Activated CD4-positive, alpha-beta memory T cell treated with anti-CD3 and anti-CD28 coated beads for 36 hours (primary cell): ENCODE results near the gene UBE2G1. TPM values are rescaled to one million over a fixed set of nuclear protein-coding genes. Genes with fewer than 3 reads are reported as not detected.
"Not testable (repeated sequence)": the region's sequence is repeated elsewhere in the genome, so short reads cannot be mapped to it uniquely, and the experiment has no call there.

Source experiments
- CTCF ChIA-PET: fragments of 350-600 bp; sonication (Branson Sonifier 250); formaldehyde crosslinking; loops from one replicate; lab custom pipeline; 2021; ENCODE audit warnings: antibody characterized with exemption, inconsistent platforms; lab: Charles Lee
- POLR2A ChIA-PET: fragments of 350-600 bp; sonication (Branson Sonifier 250); formaldehyde crosslinking; loops from one replicate; lab custom pipeline; 2021; ENCODE audit warnings: antibody characterized with exemption; lab: Charles Lee
- DNase-seq: peaks from one replicate; pipeline ENCODE4 v3.0.0-alpha.2; 2020
- H3K27ac Mint-ChIP-seq: one replicate; pipeline ENCODE4 v1.8.0; 2021; ENCODE audit warnings: mixed read lengths
- H3K27me3 Mint-ChIP-seq: one replicate; pipeline ENCODE4 v1.8.0; 2021; ENCODE audit warnings: mixed read lengths
- H3K36me3 Mint-ChIP-seq: one replicate; pipeline ENCODE4 v1.8.0; 2021; ENCODE audit warnings: mixed read lengths
- H3K4me1 Mint-ChIP-seq: one replicate; pipeline ENCODE4 v1.8.0; 2021; ENCODE audit warnings: low read depth, mixed read lengths
- H3K4me3 Mint-ChIP-seq: one replicate; pipeline ENCODE4 v1.8.0; 2021; ENCODE audit warnings: mild to moderate bottlenecking, mixed read lengths
- H3K9me3 Mint-ChIP-seq: one replicate; pipeline ENCODE4 v1.8.0; 2021; ENCODE audit warnings: mixed read lengths
- intact Hi-C: fragments of 100-400 bp; cut with micrococcal nuclease; formaldehyde crosslinking; loops from one replicate; pipeline ENCODE4 v1.15.1; 2023
- total RNA-seq, 2 experiments: library from RNA; stranded (reverse); gene quantifications; one replicate each; pipeline ENCODE4 v1.2.3, GENCODE V29; 2021

Gene UBE2G1
- total RNA-seq, 2 experiments from 2014 or later, result 54.4 to 57.6 TPM

DNA sequence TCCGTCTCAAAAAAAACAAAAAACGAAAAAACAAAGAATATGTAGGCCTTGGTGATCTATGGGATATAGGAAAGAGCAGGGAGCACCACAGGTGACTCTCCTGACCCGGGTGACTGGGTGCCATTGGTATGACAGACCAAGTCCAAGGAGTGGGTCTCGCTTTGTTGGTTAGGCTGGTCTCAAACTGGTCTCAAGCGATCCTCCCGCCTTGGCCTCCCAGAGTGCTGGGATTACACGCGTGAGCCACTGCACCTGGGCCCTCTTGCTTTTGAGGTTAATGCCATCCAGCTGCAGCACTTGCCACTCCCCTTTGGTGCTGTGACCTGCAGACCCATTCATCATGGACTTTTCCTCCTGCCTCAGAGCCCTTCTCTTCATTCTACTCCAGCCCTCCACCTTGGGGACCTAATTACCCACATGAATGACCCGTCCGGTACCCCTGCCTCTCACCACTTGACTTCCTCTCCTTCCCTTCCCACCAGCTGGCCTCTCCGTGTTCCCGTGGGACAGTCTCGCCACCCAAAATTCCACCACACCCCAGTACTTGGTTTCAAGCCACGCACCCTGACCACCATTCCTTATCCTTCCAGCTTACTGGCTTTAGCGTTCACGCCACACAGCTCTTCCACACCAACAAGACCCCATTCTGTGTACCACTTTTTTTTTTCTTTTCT lies 3.2 kb upstream of the UBE2G1 start:
- no peak overlapping the region for H3K27ac Mint-ChIP-seq
- no peaks in the 10 kb centered on the region for H3K9me3 Mint-ChIP-seq
- H3K36me3 Mint-ChIP-seq, result peaks cover 3% of the 10 kb centered on the region
- no peak for DNase-seq
- H3K27me3 Mint-ChIP-seq, result no peaks in the 10 kb centered on the region
- POLR2A ChIA-PET, result interaction anchor here (0.7 kb wide), 1 partner anchor 117 kb away, joined by 4 read pairs; no protein-coding TSS in a partner anchor
- peaks cover 22% of the 10 kb centered on the region for H3K4me1 Mint-ChIP-seq
- no peak overlapping the region for H3K4me3 Mint-ChIP-seq
- intact Hi-C loops, result loop anchor here (5.0 kb wide), 1 partner anchor 363 kb away; the partner anchor contains the start of gene MED11
- CTCF ChIA-PET, result interaction anchor here (0.7 kb wide), 1 partner anchor 42 kb away, joined by 3 read pairs; no protein-coding TSS in a partner anchor

DNA sequence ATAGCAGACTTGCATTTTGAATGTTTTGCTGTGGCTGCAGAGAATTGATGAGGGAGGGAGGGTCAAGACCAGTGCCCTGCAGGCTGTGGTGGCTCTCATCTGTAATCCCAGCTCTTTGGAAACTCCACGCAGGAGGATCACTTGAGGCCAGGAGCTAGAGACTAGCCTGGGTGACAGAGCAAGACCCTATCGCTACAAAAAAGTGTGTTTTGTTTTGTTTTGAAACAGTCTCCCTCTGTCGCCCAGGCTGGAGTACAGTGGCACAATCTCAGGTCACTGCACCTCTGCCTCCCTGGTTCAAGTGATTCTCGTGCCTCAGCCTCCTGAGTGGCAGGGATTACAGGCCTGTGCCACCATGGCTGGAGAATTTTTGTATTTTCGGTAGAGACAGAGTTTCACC lies 1.9 kb upstream of the UBE2G1 start:
- Mint-ChIP-seq H3K9me3 (no peaks in the 10 kb centered on the region), H3K4me3 (no peak overlapping the region), H3K27ac (no peak overlapping the region), H3K27me3 (no peaks in the 10 kb centered on the region), H3K36me3 (peaks cover 5% of the 10 kb centered on the region), H3K4me1 (peaks cover 20% of the 10 kb centered on the region)
- intact Hi-C loops, result loop anchor here (5.0 kb wide), 1 partner anchor 364 kb away; the partner anchor contains the start of gene MED11
- CTCF ChIA-PET, result interaction anchor here (0.7 to 0.8 kb wide), 2 partner anchors 138 to 168 kb away, joined by 3 read pairs; no protein-coding TSS in a partner anchor
- POLR2A ChIA-PET, result no interaction called here
- DNase-seq, result no peak

DNA sequence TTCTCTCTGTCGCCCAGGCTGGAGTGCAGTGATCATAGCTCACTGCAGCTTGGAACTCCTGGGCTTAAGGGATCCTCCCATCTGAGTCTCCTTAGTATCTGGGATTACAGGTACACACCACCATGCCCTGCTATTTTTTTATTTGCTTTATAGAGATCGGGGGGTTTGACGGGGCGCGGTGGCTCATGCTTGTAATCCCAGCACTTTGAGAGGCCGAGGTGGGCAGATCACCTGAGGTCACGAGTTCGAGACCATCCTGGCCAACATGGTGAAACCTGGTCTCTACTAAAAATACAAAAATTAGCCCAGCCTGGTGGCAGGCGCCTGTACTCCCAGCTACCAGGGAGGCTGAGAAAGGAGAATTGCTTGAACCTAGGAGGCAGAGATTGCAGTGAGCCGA lies 702 bp upstream of the UBE2G1 start:
- CTCF ChIA-PET, result interaction anchor here (1.0 kb wide), 1 partner anchor 62 kb away, joined by 3 read pairs; no protein-coding TSS in a partner anchor

DNA sequence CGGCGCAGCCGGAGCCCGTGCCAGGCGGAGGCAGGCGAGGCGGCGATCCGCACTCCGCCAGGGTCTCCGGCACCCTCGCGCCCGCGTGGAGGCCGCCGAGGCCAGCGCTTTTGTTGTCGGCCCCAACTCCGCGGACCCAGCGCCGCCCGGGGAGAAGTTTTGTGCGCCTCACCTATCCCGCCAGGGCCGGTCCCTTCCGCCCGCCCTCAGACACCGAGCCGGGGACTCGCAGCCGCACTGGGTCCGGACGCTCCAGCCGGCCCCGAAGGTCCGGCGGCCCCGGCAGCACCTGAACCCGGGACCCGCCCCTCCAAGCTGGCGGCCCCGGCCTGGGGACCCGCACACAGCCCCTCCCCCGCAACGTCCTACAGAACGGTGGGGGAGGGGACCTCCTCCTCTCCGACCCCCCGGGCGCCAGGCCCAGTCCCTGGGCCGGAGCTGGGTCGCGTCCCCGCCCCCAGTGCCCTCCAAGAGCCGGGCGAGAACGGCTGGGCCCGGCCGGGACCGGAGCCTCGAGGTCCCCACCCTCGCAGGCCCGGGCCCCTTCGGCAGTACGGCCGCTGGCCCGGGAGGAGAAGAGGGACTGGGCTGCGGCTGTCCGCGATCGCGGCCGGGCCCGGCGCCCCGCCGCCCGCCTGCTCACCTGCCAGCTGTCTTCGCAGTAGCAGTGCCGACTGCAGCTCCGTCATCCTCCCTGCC lies 698 bp downstream of the UBE2G1 start:
- H3K9me3 Mint-ChIP-seq, result no peaks in the 10 kb centered on the region
- CTCF ChIA-PET, result no interaction called here
- peak overlapping the region; percentile 73 for H3K4me3 Mint-ChIP-seq
- intact Hi-C loops, result loop anchor here (1.0 to 5.0 kb wide), 7 partner anchors 10 to 367 kb away; partner anchors contain the start of genes CYB5D2, MED11 and ZZEF1
- DNase-seq, result peak; percentile 57
- peaks cover 7% of the 10 kb centered on the region for H3K36me3 Mint-ChIP-seq
- peaks cover 33% of the 10 kb centered on the region for H3K4me1 Mint-ChIP-seq
- no peaks in the 10 kb centered on the region for H3K27me3 Mint-ChIP-seq
- POLR2A ChIA-PET, result interaction anchor here (0.5 to 1.3 kb wide), 4 partner anchors 10 to 400 kb away, joined by 3 to 7 read pairs (median 4); partner anchors contain the start of gene MYBBP1A
- H3K27ac Mint-ChIP-seq, result no peak overlapping the region

More for the DNA sequence above, 702 bp upstream of the UBE2G1 start:
- H3K36me3 Mint-ChIP-seq, POLR2A ChIA-PET, H3K9me3 Mint-ChIP-seq, DNase-seq, H3K27me3 Mint-ChIP-seq: not testable (repeated sequence)
- H3K4me1 Mint-ChIP-seq, result peaks cover 27% of the 10 kb centered on the region
- intact Hi-C loops, result loop anchor here (2.0 to 5.0 kb wide), 2 partner anchors 102 to 365 kb away; partner anchors contain the start of gene MED11
- peak overlapping the region; percentile 73 for H3K4me3 Mint-ChIP-seq
- peak overlapping the region; percentile 91 for H3K27ac Mint-ChIP-seq

DNA sequence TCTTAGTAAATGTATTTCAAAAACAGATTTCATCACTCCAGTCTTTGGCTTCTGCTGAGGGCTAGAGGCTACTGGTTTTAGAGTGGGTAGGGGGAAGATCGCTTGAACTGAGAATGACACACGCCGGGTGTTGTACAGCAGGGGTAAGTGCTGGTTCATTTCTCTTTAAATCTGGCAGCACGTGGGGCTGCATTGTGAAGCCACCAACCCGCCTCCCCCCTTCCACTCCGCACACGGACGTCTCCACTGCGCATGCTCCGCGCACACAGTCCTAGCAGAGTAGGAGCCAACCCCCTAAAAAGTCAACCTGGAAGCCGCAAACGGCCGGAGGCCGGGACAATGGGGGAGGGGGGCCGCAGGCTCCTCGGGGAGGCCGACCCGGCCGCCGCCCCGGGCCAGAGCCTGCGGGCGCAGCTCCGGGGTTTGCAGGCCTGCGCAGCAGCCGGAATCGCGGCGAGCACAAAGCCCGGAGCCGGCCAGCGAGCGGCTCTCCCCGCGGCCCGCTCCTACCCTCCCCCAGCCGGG lies 1.3 kb downstream of the UBE2G1 start:
- CTCF ChIA-PET, result no interaction called here
- no peaks in the 10 kb centered on the region for H3K27me3 Mint-ChIP-seq
- peak; percentile 93 for DNase-seq
- no peaks in the 10 kb centered on the region for H3K9me3 Mint-ChIP-seq
- peak overlapping the region; percentile 88 for H3K4me3 Mint-ChIP-seq
- H3K27ac Mint-ChIP-seq, result peak overlapping the region; percentile 89
- peaks cover 9% of the 10 kb centered on the region for H3K36me3 Mint-ChIP-seq
- POLR2A ChIA-PET, result interaction anchor here (1.1 to 1.3 kb wide), 2 partner anchors 189 to 400 kb away, joined by 3 to 4 read pairs; partner anchors contain the start of gene MYBBP1A
- H3K4me1 Mint-ChIP-seq, result peaks cover 33% of the 10 kb centered on the region
- intact Hi-C loops, result loop anchor here (1.0 to 5.0 kb wide), 3 partner anchors 30 to 367 kb away; partner anchors contain the start of gene MED11

DNA sequence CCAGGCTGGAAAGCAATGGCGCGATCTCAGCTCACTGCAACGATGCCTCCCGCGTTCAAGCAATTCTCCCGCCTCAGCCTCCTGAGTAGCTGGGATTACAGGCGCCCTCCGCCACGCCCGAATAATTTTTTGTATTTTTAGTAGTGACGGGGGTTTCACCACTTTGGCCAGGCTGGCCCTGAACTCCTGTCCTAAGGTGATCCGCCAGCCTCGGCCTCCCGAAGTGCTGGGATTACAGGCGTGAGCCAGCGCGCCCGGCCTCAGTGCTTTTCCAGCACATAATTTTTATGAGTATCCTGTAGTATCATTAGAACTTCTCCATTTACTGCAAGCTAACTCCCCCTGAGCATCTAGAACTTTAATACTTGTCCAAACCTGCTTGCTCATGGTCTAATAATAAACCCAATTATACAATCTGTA lies 1.8 kb downstream of the UBE2G1 start:
- H3K4me3 Mint-ChIP-seq, result peak overlapping the region; percentile 88
- CTCF ChIA-PET, result no interaction called here
- H3K27ac Mint-ChIP-seq, result peak overlapping the region; percentile 89
- intact Hi-C loops, result loop anchor here (1.0 to 5.0 kb wide), 3 partner anchors 30 to 368 kb away; partner anchors contain the start of gene MED11
- DNase-seq, result no peak
- POLR2A ChIA-PET, result interaction anchor here (0.9 kb wide), 1 partner anchor 61 kb away, joined by 3 read pairs; no protein-coding TSS in a partner anchor
- H3K4me1 Mint-ChIP-seq, result peaks cover 39% of the 10 kb centered on the region
- H3K9me3 Mint-ChIP-seq, result no peaks in the 10 kb centered on the region
- no peaks in the 10 kb centered on the region for H3K27me3 Mint-ChIP-seq
- peaks cover 9% of the 10 kb centered on the region for H3K36me3 Mint-ChIP-seq

DNA sequence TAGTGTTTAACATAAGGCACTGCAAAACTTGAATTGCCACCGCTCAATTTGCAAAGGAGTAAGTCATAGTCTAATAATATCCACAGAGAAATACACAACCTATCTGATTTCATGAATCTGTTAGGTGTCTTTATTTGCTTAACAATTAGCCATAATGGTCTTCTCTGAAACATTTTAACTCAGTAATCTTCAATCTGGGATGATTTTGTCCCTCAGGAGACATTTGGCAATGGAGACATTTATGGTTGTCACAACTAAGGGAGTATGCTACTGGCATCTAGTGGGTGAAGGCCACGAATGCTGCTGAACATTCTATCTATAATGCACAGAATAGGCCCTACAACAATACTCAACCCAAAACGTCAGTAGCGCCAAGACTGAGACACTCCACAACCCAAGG lies 4.3 kb downstream of the UBE2G1 start:
- H3K9me3 Mint-ChIP-seq, result no peaks in the 10 kb centered on the region
- H3K4me3 Mint-ChIP-seq, result no peak overlapping the region
- intact Hi-C loops, result loop anchor here (2.0 kb wide), 1 partner anchor 147 kb away; no protein-coding TSS in a partner anchor
- peaks cover 53% of the 10 kb centered on the region for H3K4me1 Mint-ChIP-seq
- peak overlapping the region; percentile 28 for H3K27ac Mint-ChIP-seq
- no peak for DNase-seq
- POLR2A ChIA-PET, result no interaction called here
- CTCF ChIA-PET, result no interaction called here
- peaks cover 9% of the 10 kb centered on the region for H3K36me3 Mint-ChIP-seq
- H3K27me3 Mint-ChIP-seq, result no peaks in the 10 kb centered on the region

DNA sequence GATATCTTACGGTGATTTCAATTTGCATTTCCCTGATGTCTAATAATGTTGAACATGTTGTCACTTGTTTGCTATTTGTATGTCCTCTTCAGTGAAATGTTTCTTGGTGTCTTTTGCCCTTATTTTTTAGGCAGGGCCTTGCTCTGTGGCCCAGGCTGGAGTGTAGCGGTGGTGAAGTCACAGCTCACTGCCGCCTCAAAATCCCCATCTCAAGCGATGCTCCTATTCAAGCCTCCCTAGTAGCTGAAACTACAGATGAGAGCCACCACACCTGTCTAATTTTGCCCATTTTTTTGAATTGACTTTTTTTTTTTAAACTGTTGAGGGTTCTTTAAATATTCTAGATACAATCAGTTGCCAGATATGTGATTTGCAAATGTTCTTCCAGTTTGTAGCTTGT lies 8.3 kb downstream of the UBE2G1 start:
- H3K9me3 Mint-ChIP-seq, result no peaks in the 10 kb centered on the region
- H3K4me1 Mint-ChIP-seq, result peaks cover 54% of the 10 kb centered on the region
- H3K27me3 Mint-ChIP-seq, result no peaks in the 10 kb centered on the region
- H3K27ac Mint-ChIP-seq, result no peak overlapping the region
- no peak overlapping the region for H3K4me3 Mint-ChIP-seq
- DNase-seq, result no peak
- POLR2A ChIA-PET, result no interaction called here
- peaks cover 2% of the 10 kb centered on the region for H3K36me3 Mint-ChIP-seq
- CTCF ChIA-PET, result interaction anchor here (0.7 kb wide), 1 partner anchor 11 kb away, joined by 4 read pairs; no protein-coding TSS in a partner anchor
- intact Hi-C loops, result no loop called here

DNA sequence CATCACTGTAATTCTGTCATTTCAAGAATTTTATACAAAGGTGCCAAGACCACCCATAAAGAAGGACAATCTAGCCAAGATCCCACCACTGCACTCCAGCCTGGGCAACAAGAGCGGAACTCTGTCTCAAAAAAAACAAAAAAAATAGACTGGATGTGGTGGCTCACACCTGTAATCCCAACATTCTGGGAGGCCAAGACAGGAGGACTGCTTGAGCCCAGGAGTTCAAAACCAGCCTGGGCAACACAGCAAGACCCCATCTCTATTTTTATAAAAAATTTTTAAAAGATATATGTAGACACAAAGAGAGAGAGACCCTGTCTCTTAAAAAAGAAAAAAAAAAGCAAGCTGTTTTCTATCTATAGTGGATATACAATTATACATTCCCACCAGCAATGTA lies 8.8 kb downstream of the UBE2G1 start:
- no peak for DNase-seq
- intact Hi-C loops, result no loop called here
- H3K9me3 Mint-ChIP-seq, result no peaks in the 10 kb centered on the region
- ChIA-PET POLR2A (no interaction called here), CTCF (no interaction called here)
- no peak overlapping the region for H3K27ac Mint-ChIP-seq
- peaks cover 2% of the 10 kb centered on the region for H3K36me3 Mint-ChIP-seq
- H3K27me3 Mint-ChIP-seq, result no peaks in the 10 kb centered on the region
- H3K4me1 Mint-ChIP-seq, result peaks cover 50% of the 10 kb centered on the region
- H3K4me3 Mint-ChIP-seq, result no peak overlapping the region

DNA sequence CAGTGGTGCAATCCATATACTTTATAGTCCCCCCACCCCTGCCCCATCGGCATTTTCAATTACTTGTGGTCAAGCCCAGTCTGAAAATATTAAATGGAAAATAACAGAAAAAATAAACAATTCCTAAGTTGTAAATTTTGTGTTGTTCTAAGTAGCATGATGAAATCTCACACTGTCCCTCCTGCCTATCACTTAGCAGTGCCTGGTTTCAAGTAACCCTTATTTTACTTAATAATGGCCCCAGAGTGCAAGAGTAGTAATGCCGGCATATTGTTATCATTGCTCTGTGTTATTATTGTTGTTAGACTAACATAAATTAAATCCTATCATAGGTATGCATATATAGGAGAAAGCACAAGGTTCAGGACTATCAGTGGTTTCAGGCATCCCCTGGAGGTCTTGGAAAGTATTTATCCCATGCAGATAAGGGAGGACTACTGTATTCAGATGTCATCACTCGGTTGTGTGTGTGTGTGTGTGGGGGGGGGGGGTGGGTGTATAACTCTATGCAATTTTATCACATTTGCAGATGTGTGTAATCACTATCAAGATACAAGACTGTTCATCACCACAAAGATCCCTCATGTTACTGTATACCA lies 9.3 kb downstream of the UBE2G1 start:
- DNase-seq, result no peak
- no peaks in the 10 kb centered on the region for H3K27me3 Mint-ChIP-seq
- H3K4me3 Mint-ChIP-seq, result no peak overlapping the region
- H3K27ac Mint-ChIP-seq, result no peak overlapping the region
- peaks cover 49% of the 10 kb centered on the region for H3K4me1 Mint-ChIP-seq
- H3K36me3 Mint-ChIP-seq, result peaks cover 2% of the 10 kb centered on the region
- POLR2A ChIA-PET, result no interaction called here
- intact Hi-C loops, result no loop called here
- H3K9me3 Mint-ChIP-seq, result no peaks in the 10 kb centered on the region
- CTCF ChIA-PET, result no interaction called here

DNA sequence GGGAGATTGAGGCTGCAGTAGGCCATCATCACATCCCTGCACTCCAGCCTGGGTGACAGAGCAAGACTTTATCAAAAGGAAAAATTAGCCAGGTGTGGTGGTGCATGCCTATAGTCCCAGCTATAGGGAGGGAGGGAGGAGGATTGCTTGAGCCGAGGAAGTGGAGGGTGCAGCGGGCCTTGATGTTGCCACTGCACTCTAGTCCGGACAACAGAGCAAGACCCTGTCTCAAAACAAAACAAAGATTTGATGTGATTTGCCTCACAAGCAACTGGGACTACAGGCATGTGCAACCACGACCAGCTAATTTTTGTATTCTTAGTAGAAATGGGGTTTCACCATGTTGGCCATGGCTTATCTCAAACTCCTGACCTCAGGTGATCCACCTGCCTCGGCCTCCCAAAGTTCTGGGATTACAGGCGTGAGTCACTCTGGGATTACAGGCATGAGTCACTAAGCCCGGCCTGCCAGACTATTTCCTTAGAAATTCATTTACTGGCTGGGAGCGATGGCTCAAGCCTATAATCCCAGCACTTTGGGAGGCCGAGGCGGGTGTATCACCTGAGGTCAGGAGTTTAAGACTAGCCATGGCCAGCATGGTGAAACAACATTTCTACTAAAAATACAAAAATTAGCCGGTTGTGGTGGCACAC lies 11.5 kb downstream of the UBE2G1 start:
- H3K36me3 Mint-ChIP-seq, result no peaks in the 10 kb centered on the region
- H3K4me3 Mint-ChIP-seq, result no peak overlapping the region
- ChIA-PET POLR2A (interaction anchor here (0.6 kb wide), 1 partner anchor 11 kb away, joined by 4 read pairs; no protein-coding TSS in a partner anchor), CTCF (interaction anchor here (1.3 kb wide), 1 partner anchor 64 kb away, joined by 3 read pairs; no protein-coding TSS in a partner anchor)
- no peak overlapping the region for H3K27ac Mint-ChIP-seq
- no peaks in the 10 kb centered on the region for H3K9me3 Mint-ChIP-seq
- no peak for DNase-seq
- intact Hi-C loops, result no loop called here
- H3K4me1 Mint-ChIP-seq, result peaks cover 45% of the 10 kb centered on the region
- no peaks in the 10 kb centered on the region for H3K27me3 Mint-ChIP-seq
